HL-60 (cell line): Measurements from ENCODE around the gene TNFRSF12A.

ENCODE experiments used
- TF ChIP-seq, protein P1 (sequence below): IDR thresholded peaks from one replicate; pipeline ENCODE4 v1.5.1; 2011; ENCODE audit warnings: low read length, control low read depth, inconsistent platforms; ENCODE audit not compliant: insufficient read depth
- TF ChIP-seq, protein P2 (sequence below): IDR thresholded peaks from 2 replicates; pipeline ENCODE4 v1.6.1; 2012; ENCODE audit warnings: low read depth; ENCODE audit not compliant: insufficient replicate concordance

DNA sequence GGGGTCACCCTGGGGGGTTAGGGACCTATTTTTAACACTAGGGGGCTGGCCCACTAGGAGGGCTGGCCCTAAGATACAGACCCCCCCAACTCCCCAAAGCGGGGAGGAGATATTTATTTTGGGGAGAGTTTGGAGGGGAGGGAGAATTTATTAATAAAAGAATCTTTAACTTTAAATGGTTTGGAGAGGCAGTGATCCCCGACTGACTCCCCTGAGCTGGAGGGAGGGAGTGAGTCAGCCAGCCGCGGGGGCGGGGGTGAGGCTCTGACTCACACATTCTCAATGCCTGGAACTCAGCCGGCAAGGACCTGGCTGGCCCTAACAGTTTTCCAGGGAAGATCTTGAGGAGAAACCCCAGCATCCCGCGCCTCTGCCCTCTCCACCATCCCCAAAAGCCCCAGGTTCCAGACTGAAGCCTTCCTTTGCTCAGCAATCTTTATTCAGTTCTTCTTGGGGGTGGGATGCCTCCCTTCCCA, 2.1 kb downstream of the TNFRSF12A start:
- TF ChIP-seq, protein P1, sequence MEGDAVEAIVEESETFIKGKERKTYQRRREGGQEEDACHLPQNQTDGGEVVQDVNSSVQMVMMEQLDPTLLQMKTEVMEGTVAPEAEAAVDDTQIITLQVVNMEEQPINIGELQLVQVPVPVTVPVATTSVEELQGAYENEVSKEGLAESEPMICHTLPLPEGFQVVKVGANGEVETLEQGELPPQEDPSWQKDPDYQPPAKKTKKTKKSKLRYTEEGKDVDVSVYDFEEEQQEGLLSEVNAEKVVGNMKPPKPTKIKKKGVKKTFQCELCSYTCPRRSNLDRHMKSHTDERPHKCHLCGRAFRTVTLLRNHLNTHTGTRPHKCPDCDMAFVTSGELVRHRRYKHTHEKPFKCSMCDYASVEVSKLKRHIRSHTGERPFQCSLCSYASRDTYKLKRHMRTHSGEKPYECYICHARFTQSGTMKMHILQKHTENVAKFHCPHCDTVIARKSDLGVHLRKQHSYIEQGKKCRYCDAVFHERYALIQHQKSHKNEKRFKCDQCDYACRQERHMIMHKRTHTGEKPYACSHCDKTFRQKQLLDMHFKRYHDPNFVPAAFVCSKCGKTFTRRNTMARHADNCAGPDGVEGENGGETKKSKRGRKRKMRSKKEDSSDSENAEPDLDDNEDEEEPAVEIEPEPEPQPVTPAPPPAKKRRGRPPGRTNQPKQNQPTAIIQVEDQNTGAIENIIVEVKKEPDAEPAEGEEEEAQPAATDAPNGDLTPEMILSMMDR = no peak
- TF ChIP-seq, protein P2, sequence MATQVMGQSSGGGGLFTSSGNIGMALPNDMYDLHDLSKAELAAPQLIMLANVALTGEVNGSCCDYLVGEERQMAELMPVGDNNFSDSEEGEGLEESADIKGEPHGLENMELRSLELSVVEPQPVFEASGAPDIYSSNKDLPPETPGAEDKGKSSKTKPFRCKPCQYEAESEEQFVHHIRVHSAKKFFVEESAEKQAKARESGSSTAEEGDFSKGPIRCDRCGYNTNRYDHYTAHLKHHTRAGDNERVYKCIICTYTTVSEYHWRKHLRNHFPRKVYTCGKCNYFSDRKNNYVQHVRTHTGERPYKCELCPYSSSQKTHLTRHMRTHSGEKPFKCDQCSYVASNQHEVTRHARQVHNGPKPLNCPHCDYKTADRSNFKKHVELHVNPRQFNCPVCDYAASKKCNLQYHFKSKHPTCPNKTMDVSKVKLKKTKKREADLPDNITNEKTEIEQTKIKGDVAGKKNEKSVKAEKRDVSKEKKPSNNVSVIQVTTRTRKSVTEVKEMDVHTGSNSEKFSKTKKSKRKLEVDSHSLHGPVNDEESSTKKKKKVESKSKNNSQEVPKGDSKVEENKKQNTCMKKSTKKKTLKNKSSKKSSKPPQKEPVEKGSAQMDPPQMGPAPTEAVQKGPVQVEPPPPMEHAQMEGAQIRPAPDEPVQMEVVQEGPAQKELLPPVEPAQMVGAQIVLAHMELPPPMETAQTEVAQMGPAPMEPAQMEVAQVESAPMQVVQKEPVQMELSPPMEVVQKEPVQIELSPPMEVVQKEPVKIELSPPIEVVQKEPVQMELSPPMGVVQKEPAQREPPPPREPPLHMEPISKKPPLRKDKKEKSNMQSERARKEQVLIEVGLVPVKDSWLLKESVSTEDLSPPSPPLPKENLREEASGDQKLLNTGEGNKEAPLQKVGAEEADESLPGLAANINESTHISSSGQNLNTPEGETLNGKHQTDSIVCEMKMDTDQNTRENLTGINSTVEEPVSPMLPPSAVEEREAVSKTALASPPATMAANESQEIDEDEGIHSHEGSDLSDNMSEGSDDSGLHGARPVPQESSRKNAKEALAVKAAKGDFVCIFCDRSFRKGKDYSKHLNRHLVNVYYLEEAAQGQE = no peak
